Fibroblast of skin of scalp (primary cell): ENCODE results near the gene FAM20B.

Experiments
- DNase-seq: peaks from one replicate; pipeline ENCODE4 v3.0.0-alpha.2; 2013

FAM20B gene

GRCh38 chr1:179052776-179053175 lies 27.1 kb downstream of the FAM20B start:
- no peak for DNase-seq

GRCh38 chr1:179053486-179053885 lies 27.8 kb downstream of the FAM20B start:
- no peak for DNase-seq

- peak; percentile 19 for DNase-seq
Measured at GRCh38 chr1:179055937-179056336, 30.2 kb downstream of the FAM20B start.

GRCh38 chr1:179058487-179059483 lies 33.1 kb downstream of the FAM20B start:
- peak; percentile 89 for DNase-seq

GRCh38 chr1:179061360-179062282 lies 35.9 kb downstream of the FAM20B start:
- no peak for DNase-seq

GRCh38 chr1:179066471-179066870 lies 40.8 kb downstream of the FAM20B start:
- no peak for DNase-seq

GRCh38 chr1:179077396-179077795 lies 51.7 kb downstream of the FAM20B start:
- DNase-seq: no peak

GRCh38 chr1:179079113-179079761 lies 53.5 kb downstream of the FAM20B start:
- peak; percentile 78 for DNase-seq

- DNase-seq: no peak
Measured at GRCh38 chr1:179080866-179081686, 55.4 kb downstream of the FAM20B start.

GRCh38 chr1:179081687-179082332 lies 56.1 kb downstream of the FAM20B start, which contains the start of gene TOR3A:
TOR3A (plus strand) TSS chr1:179082070; CDS start chr1:179082129, 59 bp downstream.
- peak; percentile 86 for DNase-seq

GRCh38 chr1:179082333-179082998 lies 56.8 kb downstream of the FAM20B start:
- DNase-seq: peak; percentile 22

- DNase-seq: peak; percentile 27
Measured at GRCh38 chr1:179082999-179083335, 57.3 kb downstream of the FAM20B start.

GRCh38 chr1:179083533-179083932 lies 57.8 kb downstream of the FAM20B start:
- no peak for DNase-seq

- peak; percentile 11 for DNase-seq
Measured at GRCh38 chr1:179087665-179088064, 62.0 kb downstream of the FAM20B start.

- no peak for DNase-seq
Measured at GRCh38 chr1:179089827-179090482, 64.3 kb downstream of the FAM20B start.

- DNase-seq: no peak
Measured at GRCh38 chr1:179090522-179090921, 64.8 kb downstream of the FAM20B start.

- DNase-seq: no peak
Measured at GRCh38 chr1:179090923-179091322, 65.2 kb downstream of the FAM20B start.

- DNase-seq: peak; percentile 63
Measured at GRCh38 chr1:179091691-179092165, 66.0 kb downstream of the FAM20B start.

GRCh38 chr1:179092896-179093461 lies 67.3 kb downstream of the FAM20B start:
- no peak for DNase-seq
